IMR-90 (cell line): Measurements from ENCODE around the gene DBNDD1. TPM values are rescaled to one million over a fixed set of nuclear protein-coding genes. Genes with fewer than 3 reads are reported as not detected.

Experiments used
- ATAC-seq: fragments of 200-7000 bp; cut with Tn5 transposase; 2 replicates; pipeline ENCODE4 v1.9.1; 2020; ENCODE audit warnings: low read depth, mild to moderate bottlenecking, moderate library complexity
- BruUV-seq: library from RNA; stranded (reverse); fragments of 400-500 nt; replicated peaks from 2 replicates; lab custom pipeline; 2021; lab: Mats Ljungman, UMichigan
- CTCF ChIA-PET: fragments of 300-600 bp; formaldehyde crosslinking; extraction: SDS; loops from one replicate; lab custom pipeline; 2021; ENCODE audit warnings: antibody characterized with exemption; lab: Yijun Ruan, JAX
- POLR2A ChIA-PET: fragments of 300-600 bp; sonication (Branson Sonifier 250); formaldehyde crosslinking; loops from one replicate; lab custom pipeline; 2022; ENCODE audit warnings: antibody characterized with exemption; ENCODE audit not compliant: unreplicated experiment; lab: Charles Lee
- DNase-seq: peaks from one replicate; pipeline ENCODE4 v3.0.0; 2013
- H2AFZ ChIP-seq: replicated peaks from 2 replicates; pipeline ENCODE3; 2013; ENCODE audit warnings: low read length, mild to moderate bottlenecking; ENCODE audit not compliant: poor library complexity
- H2AK5ac ChIP-seq: 2 replicates; pipeline ENCODE4 v1.6.1; 2013; ENCODE audit warnings: low read depth, low read length, inconsistent platforms
- H2AK9ac ChIP-seq: replicated peaks from 2 replicates; pipeline ENCODE3; 2013; ENCODE audit warnings: mild to moderate bottlenecking, low read depth, low read length, moderate library complexity; ENCODE audit not compliant: poor library complexity
- H2BK120ac ChIP-seq: 2 replicates; pipeline ENCODE4 v1.6.1; 2013; ENCODE audit warnings: low read depth, low read length, inconsistent platforms
- H2BK15ac ChIP-seq: 3 replicates; pipeline ENCODE4 v1.6.1; 2013; ENCODE audit warnings: low read depth, low read length, inconsistent platforms
- H2BK20ac ChIP-seq: 2 replicates; pipeline ENCODE4 v1.6.1; 2013; ENCODE audit warnings: low read depth, mild to moderate bottlenecking, inconsistent platforms, low read length, moderate library complexity
- H2BK5ac ChIP-seq: 2 replicates; pipeline ENCODE4 v1.6.1; 2013; ENCODE audit warnings: mild to moderate bottlenecking, low read depth, low read length, inconsistent platforms; ENCODE audit not compliant: poor library complexity, severe bottlenecking
- H3K14ac ChIP-seq: replicated peaks from 2 replicates; pipeline ENCODE4 v1.6.1; 2013; ENCODE audit warnings: low read depth, low read length, inconsistent platforms
- H3K18ac ChIP-seq: 2 replicates; pipeline ENCODE4 v1.6.1; 2013; ENCODE audit warnings: low read depth, low read length, control low read depth
- H3K23ac ChIP-seq: 2 replicates; pipeline ENCODE4 v1.6.1; 2013; ENCODE audit warnings: low read depth, low read length, inconsistent platforms
- H3K27ac ChIP-seq: 2 replicates; pipeline ENCODE4 v1.5.1; 2013; ENCODE audit warnings: mild to moderate bottlenecking, control low read depth, low read length; ENCODE audit not compliant: insufficient read depth
- H3K27me3 ChIP-seq: 2 replicates; pipeline ENCODE4 v1.6.1; 2013; ENCODE audit warnings: low read length; ENCODE audit not compliant: control insufficient read depth, insufficient read depth
- H3K36me3 ChIP-seq: 2 replicates; pipeline ENCODE4 v1.6.1; 2013; ENCODE audit warnings: low read length, mixed read lengths; ENCODE audit not compliant: control insufficient read depth, insufficient read depth
- H3K4ac ChIP-seq: 2 replicates; pipeline ENCODE4 v1.6.1; 2013; ENCODE audit warnings: low read depth, low read length, inconsistent platforms
- H3K4me1 ChIP-seq: 2 replicates; pipeline ENCODE4 v1.6.1; 2013; ENCODE audit warnings: low read length, mixed read lengths; ENCODE audit not compliant: control insufficient read depth, insufficient read depth
- H3K4me2 ChIP-seq: 2 replicates; pipeline ENCODE4 v1.6.1; 2013; ENCODE audit warnings: low read depth, mild to moderate bottlenecking, control low read depth, low read length, moderate library complexity
- H3K4me3 ChIP-seq: 2 replicates; pipeline ENCODE4 v1.5.1; 2013; ENCODE audit warnings: low read depth, mild to moderate bottlenecking, control low read depth, low read length, moderate library complexity; ENCODE audit not compliant: insufficient read depth
- H3K56ac ChIP-seq: 2 replicates; pipeline ENCODE4 v1.6.1; 2013; ENCODE audit warnings: low read length, inconsistent platforms; ENCODE audit not compliant: insufficient read depth; ENCODE audit errors: extremely low read depth
- H3K79me1 ChIP-seq, 2 experiments: 2 replicates each; pipeline ENCODE4 v1.6.1; 2013; ENCODE audit warnings: low read length in 2 of 2, inconsistent platforms in 1 of 2, low read depth in 1 of 2
- H3K9ac ChIP-seq: 2 replicates; pipeline ENCODE4 v1.6.1; 2013; ENCODE audit warnings: low read depth, low read length, control low read depth
- H3K9me1 ChIP-seq: 2 replicates; pipeline ENCODE4 v1.6.1; 2013; ENCODE audit warnings: low read length, inconsistent platforms; ENCODE audit not compliant: insufficient read depth
- H3K9me3 ChIP-seq: 2 replicates; pipeline ENCODE4 v1.6.1; 2013; ENCODE audit warnings: low read length; ENCODE audit not compliant: control insufficient read depth, insufficient read depth
- H4K20me1 ChIP-seq: 2 replicates; pipeline ENCODE4 v1.6.1; 2013; ENCODE audit warnings: low read length, inconsistent platforms; ENCODE audit not compliant: insufficient read depth
- H4K5ac ChIP-seq: 2 replicates; pipeline ENCODE4 v1.6.1; 2013; ENCODE audit warnings: mild to moderate bottlenecking, low read depth, low read length, control low read depth
- H4K8ac ChIP-seq, 2 experiments: 2 replicates each; pipeline ENCODE4 v1.6.1; 2013; ENCODE audit warnings: low read depth in 2 of 2, low read length in 2 of 2, control low read depth in 1 of 2, inconsistent platforms in 1 of 2
- H4K91ac ChIP-seq: 2 replicates; pipeline ENCODE4 v1.6.1; 2013; ENCODE audit warnings: low read depth, low read length, inconsistent platforms; ENCODE audit not compliant: insufficient read depth
- BHLHE40 ChIP-seq: fragments of 150-350 bp; IDR thresholded peaks from 2 replicates; pipeline ENCODE4 v1.6.1; 2016; ENCODE audit warnings: mild to moderate bottlenecking, low read depth, low read length
- CEBPB ChIP-seq: IDR thresholded peaks from 2 replicates; pipeline ENCODE4 v1.6.1; 2012; ENCODE audit warnings: low read depth, low read length, improper control_type of control experiment
- CHD1 ChIP-seq: IDR thresholded peaks from 2 replicates; pipeline ENCODE4 v1.6.1; 2012; ENCODE audit warnings: low read depth, low read length, improper control_type of control experiment
- FOS ChIP-seq: fragments of 150-350 bp; IDR thresholded peaks from 2 replicates; pipeline ENCODE4 v1.6.1; 2016; ENCODE audit warnings: low read depth, low read length
- MAFK ChIP-seq: IDR thresholded peaks from 2 replicates; pipeline ENCODE4 v1.6.1; 2012; ENCODE audit warnings: low read depth, low read length, improper control_type of control experiment
- MAZ ChIP-seq: IDR thresholded peaks from 2 replicates; pipeline ENCODE4 v1.6.1; 2012; ENCODE audit warnings: low read depth, mild to moderate bottlenecking, low read length, improper control_type of control experiment, moderate library complexity, borderline replicate concordance
- MXI1 ChIP-seq: IDR thresholded peaks from 2 replicates; pipeline ENCODE4 v1.6.1; 2012; ENCODE audit warnings: low read depth, mild to moderate bottlenecking, low read length, moderate library complexity, borderline replicate concordance
- NFE2L2 ChIP-seq: fragments of 150-350 bp; IDR thresholded peaks from 2 replicates; pipeline ENCODE4 v1.6.1; 2016; ENCODE audit warnings: low read depth, mild to moderate bottlenecking, low read length
- POLR2A ChIP-seq: IDR thresholded peaks from 2 replicates; pipeline ENCODE4 v1.6.1; 2012; ENCODE audit warnings: mild to moderate bottlenecking, low read depth, low read length
- RAD21 ChIP-seq: IDR thresholded peaks from 2 replicates; pipeline ENCODE4 v1.6.1; 2012; ENCODE audit warnings: low read length, improper control_type of control experiment
- RCOR1 ChIP-seq: IDR thresholded peaks from 2 replicates; pipeline ENCODE4 v1.6.1; 2012; ENCODE audit warnings: mild to moderate bottlenecking, low read length, improper control_type of control experiment; ENCODE audit not compliant: insufficient replicate concordance
- RFX5 ChIP-seq: IDR thresholded peaks from 2 replicates; pipeline ENCODE4 v1.8.0; 2012; ENCODE audit warnings: low read depth, mild to moderate bottlenecking, low read length, moderate library complexity
- SMC3 ChIP-seq: fragments of 150-350 bp; IDR thresholded peaks from 2 replicates; pipeline ENCODE4 v1.6.1; 2016; ENCODE audit warnings: low read depth, mild to moderate bottlenecking, antibody characterized with exemption, low read length, moderate library complexity
- USF2 ChIP-seq: fragments of 150-350 bp; IDR thresholded peaks from 2 replicates; pipeline ENCODE4 v1.6.1; 2017; ENCODE audit warnings: mild to moderate bottlenecking, antibody characterized with exemption, low read length, low read depth
- WGBS, 2 experiments: methylation state at CpG; one replicate each; pipeline versions ENCODE4 v1.1.5 to v1.1.7; 2013; ENCODE audit warnings: missing lambda C conversion rate in 2 of 2; ENCODE audit not compliant: insufficient read length in 1 of 2; ENCODE audit errors: extremely low coverage in 2 of 2; 5-methylcytosine and 5-hydroxymethylcytosine counted together
- dilution Hi-C: fragments of 300-500 bp; cut with HindIII; formaldehyde crosslinking; loops from one replicate; pipeline ENCODE4 v1.14.3; 2018; ENCODE audit warnings: low sequenced_read_pairs; ENCODE audit not compliant: unreplicated experiment
- in situ Hi-C: fragments of 300-500 bp; cut with MboI; formaldehyde crosslinking; loops from 3 replicates; pipeline ENCODE4 v1.14.3; 2019; ENCODE audit warnings: low sequenced_read_pairs, inconsistent platforms, mixed read lengths
- intact Hi-C: fragments of 100-400 bp; cut with micrococcal nuclease; formaldehyde crosslinking; loops from 2 replicates; pipeline ENCODE4 v1.10.0; 2022
- polyA plus RNA-seq, 3 experiments: library from polyadenylated mRNA; depleted of rRNA; stranded (reverse); fragments of >200 nt; gene quantifications; 2 replicates each; pipeline ENCODE4 v1.2.3, GENCODE V29; 2012; ENCODE audit warnings: low replicate concordance in 1 of 3
- total RNA-seq: library from RNA; depleted of rRNA; stranded (reverse); fragments of >200 nt; gene quantifications from 2 replicates; pipeline ENCODE4 v1.2.3, GENCODE V29; 2012
- TF ChIP-seq, protein P1 (sequence below): conservative IDR thresholded peaks from 2 replicates; pipeline ENCODE4 v1.5.1; 2012; ENCODE audit warnings: mild to moderate bottlenecking, low read depth, low read length, improper control_type of control experiment
- TF ChIP-seq, protein P2 (sequence below): fragments of 150-350 bp; IDR thresholded peaks from 2 replicates; pipeline ENCODE4 v1.6.1; 2016; ENCODE audit warnings: low read depth, mild to moderate bottlenecking, low read length, moderate library complexity, borderline replicate concordance

DBNDD1 gene
- total and polyA plus RNA-seq, 2 of the 4 experiments (the other 2 are of a cell fraction) = 3.4 to 23.0 TPM

DNA sequence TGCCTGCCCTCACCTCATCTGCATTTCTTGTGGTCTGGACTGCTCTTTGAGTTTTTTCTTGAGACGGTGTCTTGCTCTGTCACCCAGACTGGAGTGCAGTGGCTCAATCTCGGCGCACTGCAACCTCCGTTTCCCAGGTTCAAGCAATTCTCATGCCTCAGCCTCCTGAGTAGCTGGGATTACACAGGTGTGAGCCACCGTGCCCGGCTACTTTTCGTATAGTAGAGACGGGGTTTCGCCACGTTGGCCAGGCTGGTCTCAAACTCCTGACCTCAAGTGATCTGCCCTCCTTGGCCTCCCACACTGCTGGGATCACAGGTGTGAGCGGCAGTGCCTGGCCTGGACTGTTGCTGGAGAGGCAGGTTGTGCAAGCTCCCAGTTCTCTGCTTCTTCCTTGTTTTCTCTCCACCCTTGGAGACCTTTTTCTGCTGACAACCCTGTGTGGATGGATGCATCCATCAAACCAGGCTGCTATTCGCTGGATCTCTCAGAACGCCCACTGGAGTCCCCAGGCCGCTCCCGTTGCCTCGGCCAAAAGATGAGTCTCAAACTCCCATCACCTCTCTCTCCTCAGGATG lies 22.7 kb upstream of the DBNDD1 start:
- TF ChIP-seq NFE2L2 = no peak
- no peak for TF ChIP-seq RCOR1
- TF ChIP-seq, protein P1, sequence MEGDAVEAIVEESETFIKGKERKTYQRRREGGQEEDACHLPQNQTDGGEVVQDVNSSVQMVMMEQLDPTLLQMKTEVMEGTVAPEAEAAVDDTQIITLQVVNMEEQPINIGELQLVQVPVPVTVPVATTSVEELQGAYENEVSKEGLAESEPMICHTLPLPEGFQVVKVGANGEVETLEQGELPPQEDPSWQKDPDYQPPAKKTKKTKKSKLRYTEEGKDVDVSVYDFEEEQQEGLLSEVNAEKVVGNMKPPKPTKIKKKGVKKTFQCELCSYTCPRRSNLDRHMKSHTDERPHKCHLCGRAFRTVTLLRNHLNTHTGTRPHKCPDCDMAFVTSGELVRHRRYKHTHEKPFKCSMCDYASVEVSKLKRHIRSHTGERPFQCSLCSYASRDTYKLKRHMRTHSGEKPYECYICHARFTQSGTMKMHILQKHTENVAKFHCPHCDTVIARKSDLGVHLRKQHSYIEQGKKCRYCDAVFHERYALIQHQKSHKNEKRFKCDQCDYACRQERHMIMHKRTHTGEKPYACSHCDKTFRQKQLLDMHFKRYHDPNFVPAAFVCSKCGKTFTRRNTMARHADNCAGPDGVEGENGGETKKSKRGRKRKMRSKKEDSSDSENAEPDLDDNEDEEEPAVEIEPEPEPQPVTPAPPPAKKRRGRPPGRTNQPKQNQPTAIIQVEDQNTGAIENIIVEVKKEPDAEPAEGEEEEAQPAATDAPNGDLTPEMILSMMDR = no peak
- TF ChIP-seq BHLHE40 = no peak
- TF ChIP-seq RAD21 = no peak
- no peak for TF ChIP-seq MAFK
- TF ChIP-seq SMC3 = no peak
- TF ChIP-seq, protein P2, sequence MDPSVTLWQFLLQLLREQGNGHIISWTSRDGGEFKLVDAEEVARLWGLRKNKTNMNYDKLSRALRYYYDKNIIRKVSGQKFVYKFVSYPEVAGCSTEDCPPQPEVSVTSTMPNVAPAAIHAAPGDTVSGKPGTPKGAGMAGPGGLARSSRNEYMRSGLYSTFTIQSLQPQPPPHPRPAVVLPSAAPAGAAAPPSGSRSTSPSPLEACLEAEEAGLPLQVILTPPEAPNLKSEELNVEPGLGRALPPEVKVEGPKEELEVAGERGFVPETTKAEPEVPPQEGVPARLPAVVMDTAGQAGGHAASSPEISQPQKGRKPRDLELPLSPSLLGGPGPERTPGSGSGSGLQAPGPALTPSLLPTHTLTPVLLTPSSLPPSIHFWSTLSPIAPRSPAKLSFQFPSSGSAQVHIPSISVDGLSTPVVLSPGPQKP = no peak
- no peak for TF ChIP-seq MXI1
- TF ChIP-seq CHD1 = no peak
- no peak for TF ChIP-seq CEBPB
- TF ChIP-seq RFX5 = no peak
- TF ChIP-seq MAZ = no peak
- TF ChIP-seq FOS = no peak
- no peak for TF ChIP-seq USF2
- no peak for TF ChIP-seq POLR2A
- Histone ChIP-seq H4K91ac (no peak overlapping the region), H3K4me3 (no peak overlapping the region), H4K20me1 (no peaks in the 10 kb centered on the region), H2AFZ (no peak overlapping the region), H3K4me2 (no peak overlapping the region), H3K4ac (no peak overlapping the region), H3K9ac (no peak overlapping the region), H3K14ac (no peak overlapping the region), H3K18ac (no peak overlapping the region), H3K4me1 (peaks cover 5% of the 10 kb centered on the region), H2BK20ac (no peak overlapping the region), H3K79me1 (no peaks in the 10 kb centered on the region), H3K9me3 (no peaks in the 10 kb centered on the region), H3K9me1 (no peaks in the 10 kb centered on the region), H3K27me3 (no peaks in the 10 kb centered on the region), H3K56ac (no peak overlapping the region), H2AK5ac (no peak overlapping the region), H4K5ac (no peak overlapping the region), H2AK9ac (no peak overlapping the region), H2BK15ac (no peak overlapping the region), H4K8ac (no peak overlapping the region), H3K23ac (no peak overlapping the region), H3K36me3 (peaks cover 42% of the 10 kb centered on the region), H2BK120ac (no peak overlapping the region), H2BK5ac (no peak overlapping the region), H3K27ac (no peak overlapping the region)
- intact Hi-C loops (no loop called here), in situ Hi-C loops (no loop called here), dilution Hi-C loops (no loop called here)
- DNase-seq (no peak), ATAC-seq (no peak)
- no TSS peak for BruUV-seq
- ChIA-PET POLR2A (no interaction called here), CTCF (no interaction called here)
- WGBS, 2 experiments = 87% methylated on average over 16 of the region's 16 CpGs; no CpG with 5 or more reads in 1 of the 2 experiments
